Gastroesophageal sphincter (tissue), 3 donors: ENCODE data around the gene WDR88.

ENCODE experiments used
- EP300 ChIP-seq: sonication (generic); formaldehyde crosslinking; IDR thresholded peaks from one replicate; pipeline ENCODE4 v1.6.1; 2017; ENCODE audit warnings: antibody characterized with exemption, mild to moderate bottlenecking
- POLR2A ChIP-seq, 2 donors: fragments of 450-650 bp; IDR thresholded peaks; one replicate each; pipeline ENCODE4 v1.6.1; 2017; ENCODE audit warnings: antibody characterized with exemption in 2 of 2, mild to moderate bottlenecking in 2 of 2, moderate library complexity in 1 of 2
- POLR2AphosphoS5 ChIP-seq: sonication (generic); formaldehyde crosslinking; IDR thresholded peaks from one replicate; pipeline ENCODE4 v1.6.1; 2017; ENCODE audit warnings: antibody characterized with exemption
- TF ChIP-seq, protein P1 (sequence below), 4 experiments: fragments of 200-600 bp in 2 of 4; fragments of 450-650 bp in 2 of 4; sonication (generic) in 1 of 4; IDR thresholded peaks; one replicate each; pipeline ENCODE4 v1.5.1; 2017 to 2019; ENCODE audit warnings: antibody characterized with exemption in 4 of 4, mild to moderate bottlenecking in 2 of 4, moderate library complexity in 2 of 4

DNA sequence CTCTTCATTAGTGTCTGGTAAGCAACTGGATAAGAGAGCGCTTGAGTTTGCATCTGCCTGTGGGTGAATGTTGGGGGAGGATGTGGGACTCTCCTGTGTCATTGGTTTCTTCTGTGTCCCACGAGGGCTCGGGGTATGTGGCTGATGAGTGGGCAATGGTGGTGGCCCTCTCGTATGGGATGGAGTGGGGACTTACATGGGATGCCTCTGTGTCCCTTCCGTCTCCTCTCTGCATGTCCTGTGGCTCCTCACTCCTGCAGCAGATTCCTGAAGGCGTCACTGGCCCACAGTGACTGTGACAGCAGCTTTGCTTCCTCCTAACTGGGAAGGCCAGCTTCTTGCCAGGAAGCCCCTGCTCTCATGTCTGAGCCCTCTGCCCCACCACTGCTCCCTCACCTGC, 59.6 kb downstream of the WDR88 start:
- TF ChIP-seq POLR2A (IDR thresholded peaks at IDR 0.05) (no peak), POLR2AphosphoS5 (no peak), EP300 (no peak)
- TF ChIP-seq, protein P1, sequence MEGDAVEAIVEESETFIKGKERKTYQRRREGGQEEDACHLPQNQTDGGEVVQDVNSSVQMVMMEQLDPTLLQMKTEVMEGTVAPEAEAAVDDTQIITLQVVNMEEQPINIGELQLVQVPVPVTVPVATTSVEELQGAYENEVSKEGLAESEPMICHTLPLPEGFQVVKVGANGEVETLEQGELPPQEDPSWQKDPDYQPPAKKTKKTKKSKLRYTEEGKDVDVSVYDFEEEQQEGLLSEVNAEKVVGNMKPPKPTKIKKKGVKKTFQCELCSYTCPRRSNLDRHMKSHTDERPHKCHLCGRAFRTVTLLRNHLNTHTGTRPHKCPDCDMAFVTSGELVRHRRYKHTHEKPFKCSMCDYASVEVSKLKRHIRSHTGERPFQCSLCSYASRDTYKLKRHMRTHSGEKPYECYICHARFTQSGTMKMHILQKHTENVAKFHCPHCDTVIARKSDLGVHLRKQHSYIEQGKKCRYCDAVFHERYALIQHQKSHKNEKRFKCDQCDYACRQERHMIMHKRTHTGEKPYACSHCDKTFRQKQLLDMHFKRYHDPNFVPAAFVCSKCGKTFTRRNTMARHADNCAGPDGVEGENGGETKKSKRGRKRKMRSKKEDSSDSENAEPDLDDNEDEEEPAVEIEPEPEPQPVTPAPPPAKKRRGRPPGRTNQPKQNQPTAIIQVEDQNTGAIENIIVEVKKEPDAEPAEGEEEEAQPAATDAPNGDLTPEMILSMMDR (IDR thresholded peaks at IDR 0.05) = no peak
